Spleen (tissue), 11 donors: ENCODE results near the gene FBXO3. TPM values are rescaled to one million over a fixed set of nuclear protein-coding genes. Genes with fewer than 3 reads are reported as not detected.

Experiments
- DNase-seq: peaks from one replicate; pipeline ENCODE4 v3.0.0-alpha.2; 2020
- H3K27ac ChIP-seq, 8 donors: fragments of 200-600 bp; sonication (generic) in 7 of 8; 1 replicate in 4 of 8; 2 replicates in 4 of 8; pipeline versions ENCODE4 v1.5.0 to v1.8.0; 2016 to 2021; ENCODE audit warnings: inconsistent platforms in 4 of 8, mild to moderate bottlenecking in 4 of 8, moderate library complexity in 1 of 8
- H3K27me3 ChIP-seq, 7 donors: fragments of 200-600 bp; sonication (generic) in 6 of 7; replicated peaks in 1 of 7; 1 replicate in 4 of 7; 2 replicates in 3 of 7; pipeline versions ENCODE4 v1.5.0 to v1.8.0; 2016 to 2021; ENCODE audit warnings: inconsistent platforms in 3 of 7, mild to moderate bottlenecking in 1 of 7
- H3K36me3 ChIP-seq, 6 donors: fragments of 200-600 bp; sonication (generic) in 5 of 6; 1 replicate in 4 of 6; 2 replicates in 2 of 6; pipeline versions ENCODE4 v1.5.0 to v1.8.0; 2016 to 2021; ENCODE audit warnings: inconsistent platforms in 2 of 6
- H3K4me1 ChIP-seq, 6 donors: fragments of 200-600 bp; sonication (generic) in 5 of 6; 1 replicate in 3 of 6; 2 replicates in 3 of 6; pipeline versions ENCODE4 v1.5.0 to v1.8.0; 2016 to 2021; ENCODE audit warnings: inconsistent platforms in 3 of 6
- H3K4me3 ChIP-seq, 8 donors: fragments of 200-600 bp; sonication (generic) in 7 of 8; 1 replicate in 4 of 8; 2 replicates in 4 of 8; pipeline versions ENCODE4 v1.5.0 to v1.8.0; 2016 to 2021; ENCODE audit warnings: inconsistent platforms in 4 of 8, mild to moderate bottlenecking in 4 of 8, moderate library complexity in 2 of 8
- H3K9me3 ChIP-seq, 8 donors: fragments of 200-600 bp; sonication (generic) in 7 of 8; 1 replicate in 4 of 8; 2 replicates in 4 of 8; pipeline versions ENCODE4 v1.5.0 to v1.8.0; 2016 to 2021; ENCODE audit warnings: inconsistent platforms in 4 of 8
- CTCF ChIP-seq, 11 experiments: fragments of 200-600 bp in 7 of 11; fragments of 450-650 bp in 4 of 11; sonication (generic) in 4 of 11; IDR thresholded peaks in 8 of 11; conservative IDR thresholded peaks in 3 of 11; 1 replicate in 7 of 11; 2 replicates in 4 of 11; pipeline versions ENCODE4 v1.4.0 to v1.8.0; 2016 to 2021; ENCODE audit warnings: antibody characterized with exemption in 11 of 11, inconsistent platforms in 4 of 11, mild to moderate bottlenecking in 1 of 11
- POLR2A ChIP-seq, 3 donors: fragments of 450-650 bp; IDR thresholded peaks; one replicate each; pipeline ENCODE4 v1.5.1; 2017; ENCODE audit warnings: antibody characterized with exemption in 3 of 3, mild to moderate bottlenecking in 1 of 3
- POLR2AphosphoS5 ChIP-seq, 3 donors: sonication (generic); formaldehyde crosslinking; IDR thresholded peaks; one replicate each; pipeline ENCODE4 v1.5.1; 2017; ENCODE audit warnings: antibody characterized with exemption in 3 of 3
- WGBS, 5 donors: extraction: QIAGEN DNeasy Blood & Tissue Kit in 3 of 5; methylation state at CpG; one replicate each; pipeline versions ENCODE4 v1.1.5 to v1.1.7; 2013 to 2018; 5-methylcytosine and 5-hydroxymethylcytosine counted together
- intact Hi-C: fragments of 100-400 bp; cut with DNase I; formaldehyde crosslinking; loops from one replicate; pipeline ENCODE4 v1.15.0; 2023; ENCODE audit warnings: low total_unique reads
- polyA plus RNA-seq, 3 donors: library from polyadenylated mRNA; stranded (reverse); fragments of 200-250 nt; gene quantifications; one replicate each; pipeline ENCODE4 v1.2.1, GENCODE V29; 2013
- total RNA-seq, 7 donors: library from RNA; depleted of rRNA in 3 of 7; stranded (reverse); fragments of >200 nt in 3 of 7; fragmentation: NEBNext Ultra II Directional in 4 of 7; extraction: Animal tissue kit (Norgen Biotek cat#: 25700) in 4 of 7; gene quantifications; one replicate each; pipeline versions ENCODE4 v1.1.0 to v1.2.1, GENCODE V29; 2016 to 2021
- donor health status: healthy with polysubstance abuse.
- donor health status: DM: no; HTN: no; CAD: no; lungs with moderate emphysema.
- donor health status: DM: no; HTN: no; CAD: no.
- donor health status: Bipolar disorder and iron deficiency.
- donor health status: healthy.
- donor health status: DM: no; HTN: no; CAD: no.
- donor health status: DM: yes; HTN: yes; CAD: no.

FBXO3 gene
- total and polyA plus RNA-seq, 10 donors: 15.6 to 58.3 (median 31.2) TPM

- H3K27ac ChIP-seq: no peak overlapping the region
- intact Hi-C loops: no loop called here
- no peak for DNase-seq
- no peaks in the 10 kb centered on the region for H3K4me1 ChIP-seq
- peaks cover 3 to 99% (median 63%) of the 10 kb centered on the region in 6 donors for H3K36me3 ChIP-seq
- 61 to 77% (median 68%) methylated on average over 2 of the region's 2 CpGs for WGBS, 5 donors
- no peaks in the 10 kb centered on the region for H3K27me3 ChIP-seq
- TF ChIP-seq CTCF (IDR thresholded peaks at IDR 0.05 in 8 of 11, conservative IDR thresholded peaks at IDR 0.05 in 3 of 11) (no peak), POLR2AphosphoS5 (IDR thresholded peaks at IDR 0.05) (no peak), POLR2A (IDR thresholded peaks at IDR 0.05) (no peak)
- no peaks in the 10 kb centered on the region for H3K9me3 ChIP-seq
- H3K4me3 ChIP-seq: no peak overlapping the region
These were observed 26.3 kb downstream of the FBXO3 start for GRCh38 chr11:33747979-33748378.

- WGBS, 5 donors: 89 to 91% (median 89%) methylated on average over 5 of the region's 5 CpGs
- no peaks in the 10 kb centered on the region for H3K27me3 ChIP-seq
- H3K4me3 ChIP-seq: no peak overlapping the region
- no peaks in the 10 kb centered on the region for H3K4me1 ChIP-seq
- no peak overlapping the region for H3K27ac ChIP-seq
- no peak for TF ChIP-seq CTCF (IDR thresholded peaks at IDR 0.05 in 8 of 11, conservative IDR thresholded peaks at IDR 0.05 in 3 of 11)
- TF ChIP-seq POLR2AphosphoS5 (IDR thresholded peaks at IDR 0.05): no peak
- no peak for TF ChIP-seq POLR2A (IDR thresholded peaks at IDR 0.05)
- no peaks in the 10 kb centered on the region for H3K9me3 ChIP-seq
- no peak for DNase-seq
- intact Hi-C loops: loop anchor here (5.0 kb wide), 1 partner anchor 381 kb away; no protein-coding TSS in a partner anchor
- peaks cover 3 to 70% (median 32%) of the 10 kb centered on the region in 6 donors for H3K36me3 ChIP-seq
These were observed 31.0 kb downstream of the FBXO3 start for GRCh38 chr11:33743291-33743690.

- Histone ChIP-seq H3K4me3 (no peak overlapping the region), H3K4me1 (peaks cover 0 to 4% (median 0%) of the 10 kb centered on the region in 6 donors), H3K27me3 (no peaks in the 10 kb centered on the region), H3K36me3 (peaks cover 2 to 61% (median 27%) of the 10 kb centered on the region in 6 donors), H3K27ac (no peak overlapping the region), H3K9me3 (no peaks in the 10 kb centered on the region)
- TF ChIP-seq CTCF (IDR thresholded peaks at IDR 0.05 in 8 of 11, conservative IDR thresholded peaks at IDR 0.05 in 3 of 11) (peak; percentile 17 to 64 (median 52)), POLR2AphosphoS5 (IDR thresholded peaks at IDR 0.05) (no peak)
- DNase-seq: no peak
- intact Hi-C loops: loop anchor here (5.0 kb wide), 1 partner anchor 380 kb away; no protein-coding TSS in a partner anchor
- WGBS, 5 donors: 75 to 90% (median 81%) methylated on average over 3 of the region's 3 CpGs
These were observed 32.0 kb downstream of the FBXO3 start for GRCh38 chr11:33742249-33742851.

GRCh38 chr11:33741806-33742205 is 32.5 kb downstream of the FBXO3 start:
- Histone ChIP-seq H3K27ac (no peak overlapping the region), H3K36me3 (peaks cover 0 to 56% (median 21%) of the 10 kb centered on the region in 6 donors), H3K4me3 (no peak overlapping the region), H3K27me3 (no peaks in the 10 kb centered on the region), H3K9me3 (no peaks in the 10 kb centered on the region), H3K4me1 (peaks cover 0 to 10% (median 1%) of the 10 kb centered on the region in 6 donors)
- intact Hi-C loops: loop anchor here (5.0 kb wide), 1 partner anchor 380 kb away; no protein-coding TSS in a partner anchor
- 87 to 92% (median 88%) methylated on average over 7 of the region's 7 CpGs for WGBS, 5 donors
- no peak for DNase-seq
- no peak for TF ChIP-seq POLR2AphosphoS5 (IDR thresholded peaks at IDR 0.05)
- no peak for TF ChIP-seq POLR2A (IDR thresholded peaks at IDR 0.05)
- TF ChIP-seq CTCF (IDR thresholded peaks at IDR 0.05 in 8 of 11, conservative IDR thresholded peaks at IDR 0.05 in 3 of 11): no peak
